Measurements from ENCODE around the gene FOSL2.

DNA sequence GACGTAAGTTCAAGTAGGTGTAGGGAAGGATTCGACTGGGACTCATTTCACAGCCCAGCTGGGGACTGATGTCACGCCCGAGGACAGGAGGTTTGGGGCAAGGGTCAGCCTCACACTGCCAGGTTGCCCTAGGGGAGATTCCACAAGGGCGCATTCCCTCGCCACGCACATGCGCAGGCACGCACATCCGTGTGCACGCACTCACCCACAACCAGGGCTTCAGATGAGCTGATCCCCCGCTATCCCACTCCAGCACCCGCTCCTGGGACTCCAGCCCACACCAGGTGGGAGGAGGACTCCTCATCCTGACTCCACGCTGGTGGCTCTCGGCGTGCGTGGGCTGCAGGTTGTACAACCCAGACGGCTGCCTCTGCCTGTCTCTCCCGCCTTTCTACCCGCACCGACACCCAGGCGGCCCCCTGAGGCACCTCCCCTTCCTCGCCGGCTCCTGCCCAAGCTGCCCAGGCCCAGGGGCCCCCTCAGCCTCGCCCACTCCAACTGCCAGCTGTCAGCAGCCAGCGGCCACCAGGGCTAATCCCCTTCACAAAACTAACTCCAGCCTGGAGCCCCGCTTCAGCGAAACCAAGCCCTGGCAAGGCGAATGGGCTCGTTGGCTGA is 47.8 kb upstream of the FOSL2 start:
- TF ChIP-seq CTCF (conservative IDR thresholded peaks at IDR 0.05 in 1 of 2, IDR thresholded peaks at IDR 0.05 in 1 of 2; ENCODE audit: extremely low read depth in 1 of 2, insufficient read depth in 1 of 2, low read depth in 1 of 2, low read length in 2 of 2) (no peak), EZH2 (IDR thresholded peaks at IDR 0.05; ENCODE audit: borderline replicate concordance, low read length) (no peak)

Data from mammary epithelial cell (primary cell).